HG03469 (cell line): ENCODE data around the gene TECPR1.

Experiments
- ATAC-seq: cut with Tn5 transposase; IDR thresholded peaks from one replicate; pipeline ENCODE4 v1.9.1; 2021; ENCODE audit warnings: mild to moderate bottlenecking, moderate library complexity, moderate number of reproducible peaks; ENCODE audit not compliant: unreplicated experiment

TECPR1 gene

GRCh38 chr7:98166668-98166970, 85.4 kb downstream of the TECPR1 start:
- ATAC-seq = no peak

- ATAC-seq = peak; percentile 55
Measured at GRCh38 chr7:98165827-98166667, 86.0 kb downstream of the TECPR1 start.
